ENCODE results near the gene AKT3. TPM values are rescaled to one million over a fixed set of nuclear protein-coding genes. Genes with fewer than 3 reads are reported as not detected.

AKT3 gene
- total RNA-seq, 1 donor from 2014 or later = 27.8 TPM

GRCh38 chr1:243735457-243735856, 114.6 kb downstream of the AKT3 start:
- intact Hi-C loops (cut with micrococcal nuclease) = no loop called here

- intact Hi-C loops (cut with micrococcal nuclease) = no loop called here
Observed at GRCh38 chr1:243734308-243734695, 115.7 kb downstream of the AKT3 start.

DNA sequence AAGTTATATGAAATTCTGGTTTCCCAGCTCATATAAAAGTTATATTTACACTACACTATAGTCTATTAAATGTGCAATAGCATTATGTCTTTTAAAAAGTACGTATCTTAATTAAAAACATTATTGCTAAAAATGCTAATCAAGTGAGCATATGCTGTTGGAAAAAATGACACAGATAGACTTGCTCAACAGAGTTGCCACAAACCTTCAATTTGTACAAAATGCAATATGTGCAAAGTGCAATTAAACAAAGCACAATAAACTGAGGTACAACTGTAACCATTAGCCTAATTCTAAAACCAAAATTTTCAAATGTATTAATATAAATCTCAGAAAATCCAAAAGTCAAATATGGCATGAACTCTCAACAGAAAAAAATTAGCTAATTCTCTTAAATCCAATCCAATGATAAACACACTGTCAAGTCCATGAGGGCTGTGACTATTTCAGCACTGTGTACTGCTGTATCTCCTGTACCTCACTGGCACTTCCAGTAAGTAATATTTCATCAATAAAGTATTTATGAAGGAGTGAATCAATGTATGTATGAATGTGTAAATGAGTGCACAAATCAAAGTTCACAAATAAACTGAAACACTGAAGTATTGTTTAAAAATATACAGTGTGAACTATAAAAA, 116.3 kb downstream of the AKT3 start:
- intact Hi-C loops (cut with micrococcal nuclease) = no loop called here

DNA sequence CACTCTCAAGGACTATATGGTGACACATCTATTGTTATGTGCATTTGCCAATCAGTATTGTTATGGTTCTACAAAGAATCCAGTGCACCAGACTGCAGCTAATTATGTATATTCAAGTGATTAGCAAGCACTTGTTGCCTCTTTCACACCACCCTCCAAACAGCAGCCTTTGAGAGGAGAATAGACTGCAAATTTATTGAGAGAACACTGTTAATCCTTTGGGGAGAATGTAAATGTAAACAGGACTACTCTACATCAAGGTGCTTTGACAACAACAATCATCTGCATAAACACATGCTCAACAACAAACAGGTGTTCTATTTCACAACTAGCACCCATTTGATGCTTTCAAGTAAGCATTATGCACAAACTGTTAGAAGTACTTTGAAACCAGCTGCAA, 117.4 kb downstream of the AKT3 start:
- intact Hi-C loops (cut with micrococcal nuclease) = no loop called here

- intact Hi-C loops (cut with micrococcal nuclease) = no loop called here
Observed at GRCh38 chr1:243731974-243732625, 117.9 kb downstream of the AKT3 start.

GRCh38 chr1:243731301-243731891, 118.6 kb downstream of the AKT3 start:
- intact Hi-C loops (cut with micrococcal nuclease) = no loop called here

GRCh38 chr1:243730487-243731150, 119.4 kb downstream of the AKT3 start:
- intact Hi-C loops (cut with micrococcal nuclease) = no loop called here

DNA sequence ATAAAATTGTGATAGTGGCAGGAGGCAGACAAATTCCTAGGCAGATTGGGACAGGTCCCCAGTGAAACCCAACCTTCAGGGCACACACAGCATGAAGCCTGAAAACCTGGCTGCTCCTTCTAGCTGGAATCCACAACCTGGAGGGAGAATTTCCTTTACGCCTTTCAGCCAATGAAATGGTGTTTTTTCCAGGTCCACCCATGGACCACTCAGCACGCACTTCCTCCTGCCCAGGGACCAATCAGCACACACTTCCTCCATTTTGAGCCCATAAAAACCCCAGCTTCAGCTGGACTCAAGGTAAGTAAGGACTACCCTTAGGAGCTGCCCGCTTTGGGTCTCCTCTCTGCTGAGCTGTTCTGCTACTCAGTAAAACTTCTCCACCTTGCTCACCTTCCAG, 120.1 kb downstream of the AKT3 start:
- intact Hi-C loops (cut with micrococcal nuclease) = no loop called here

DNA sequence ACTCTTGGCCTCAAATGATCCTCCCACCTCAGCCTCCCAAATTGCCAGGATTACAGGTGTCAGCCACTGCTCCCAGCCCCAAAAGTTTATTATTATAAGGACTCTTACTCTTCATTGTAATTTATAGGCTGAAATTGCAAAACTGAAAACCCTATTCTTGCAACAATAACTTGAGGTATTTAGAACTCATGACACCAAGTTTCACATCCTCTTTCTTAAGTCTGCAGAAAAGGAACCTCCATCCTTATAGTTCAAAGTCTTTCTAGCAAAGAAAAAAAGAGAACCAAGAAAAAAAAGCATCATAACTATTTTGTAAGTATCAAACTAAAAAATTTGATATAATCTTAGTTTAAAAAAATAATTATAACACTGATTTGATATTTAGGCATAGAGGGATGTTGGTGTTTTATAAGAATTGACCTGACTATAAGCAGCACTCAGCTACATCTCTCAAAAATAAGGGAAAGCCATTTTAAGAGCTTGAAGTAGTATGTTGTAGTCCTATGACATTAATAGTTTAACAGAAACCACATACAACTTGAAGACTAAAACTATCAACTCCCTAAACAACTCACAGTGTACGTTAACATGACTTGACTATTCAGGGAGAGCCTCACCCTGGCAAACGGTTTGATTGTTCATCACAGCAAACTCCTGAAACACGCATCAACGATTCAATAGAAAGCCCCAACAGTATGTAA, 122.4 kb downstream of the AKT3 start:
- intact Hi-C loops (cut with micrococcal nuclease) = no loop called here

DNA sequence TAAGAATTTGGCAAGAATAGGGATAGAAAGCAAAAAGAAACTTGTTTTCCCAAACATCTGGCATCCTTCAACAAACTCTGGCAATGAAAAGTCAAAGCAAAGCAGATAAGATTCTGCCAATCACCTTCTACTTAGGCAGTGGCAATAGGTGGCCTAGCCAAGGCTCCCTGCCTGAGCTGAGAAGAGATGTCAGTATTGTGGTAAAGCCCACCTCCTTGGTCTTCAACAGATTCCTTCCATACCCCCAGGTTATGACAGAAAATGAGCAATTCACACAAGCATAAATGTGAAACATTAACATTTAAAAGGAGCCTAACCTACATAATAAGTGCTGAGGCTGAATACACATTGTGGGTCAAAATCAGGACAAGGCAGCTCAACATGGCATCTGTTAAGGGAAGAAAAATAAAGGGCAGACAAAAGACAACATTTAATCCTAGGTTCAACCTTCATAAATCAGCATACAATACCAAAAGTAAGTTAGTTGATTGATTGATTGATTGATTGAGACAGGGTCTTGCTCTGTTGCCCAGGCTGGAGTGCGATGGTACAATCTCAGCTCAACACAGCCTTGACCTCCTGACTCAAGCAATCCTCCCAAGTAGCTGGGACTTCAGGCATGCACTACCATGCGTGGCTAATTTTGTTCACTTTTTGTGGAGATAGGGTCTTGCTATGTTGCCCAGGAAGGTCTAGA, 123.1 kb downstream of the AKT3 start:
- intact Hi-C loops (cut with micrococcal nuclease) = no loop called here

GRCh38 chr1:243725846-243726245, 124.2 kb downstream of the AKT3 start:
- intact Hi-C loops (cut with micrococcal nuclease) = no loop called here

GRCh38 chr1:243725075-243725474, 125.0 kb downstream of the AKT3 start:
- intact Hi-C loops (cut with micrococcal nuclease) = no loop called here

DNA sequence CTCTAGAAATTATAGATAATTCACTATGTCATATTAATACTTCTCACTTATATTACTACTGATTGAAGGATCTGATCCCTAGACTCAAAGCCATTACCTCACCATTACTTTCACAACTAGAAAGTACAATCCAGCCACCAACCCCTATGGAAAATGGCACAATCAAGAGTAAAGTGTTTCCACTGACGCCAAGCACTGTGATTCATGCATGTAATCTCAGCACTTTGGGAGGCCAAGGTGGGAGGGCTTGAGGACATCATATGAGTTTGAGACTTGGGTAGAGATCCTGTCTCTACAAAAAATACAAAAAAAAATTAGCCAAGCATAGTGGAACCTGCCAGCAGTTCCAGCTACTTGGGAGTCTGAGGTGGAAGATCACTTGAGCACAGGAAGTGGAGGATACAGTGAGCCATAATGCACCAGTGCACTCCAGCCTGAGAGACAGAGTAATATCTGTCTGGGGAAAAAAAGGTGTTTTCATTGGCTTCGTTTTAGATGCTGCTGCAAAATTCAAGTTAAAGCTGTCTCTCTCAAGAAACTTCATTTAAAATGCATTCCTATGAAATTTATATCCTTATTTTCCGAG, 126.5 kb downstream of the AKT3 start:
- intact Hi-C loops (cut with micrococcal nuclease) = no loop called here

GRCh38 chr1:243723050-243723449, 127.0 kb downstream of the AKT3 start:
- intact Hi-C loops (cut with micrococcal nuclease) = no loop called here

DNA sequence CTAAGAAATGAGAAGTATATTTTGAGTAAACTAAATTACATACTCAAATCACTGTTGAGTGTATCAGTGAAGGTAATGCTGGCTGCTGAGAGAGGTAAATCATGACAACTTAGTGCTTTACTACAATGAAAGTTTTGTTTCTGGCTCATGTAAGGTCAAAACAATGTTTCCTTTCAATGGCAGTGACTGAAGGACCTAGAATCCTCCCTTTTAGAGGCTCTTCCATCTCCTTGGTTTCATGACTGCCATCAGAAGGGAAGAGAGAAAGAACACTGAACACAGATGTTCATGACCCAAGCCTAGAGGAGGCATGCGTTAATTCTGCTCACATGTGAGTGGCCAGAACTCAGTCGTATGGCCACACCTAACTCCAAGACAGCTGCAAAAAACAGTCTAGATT, 130.6 kb downstream of the AKT3 start:
- intact Hi-C loops (cut with micrococcal nuclease) = no loop called here

DNA sequence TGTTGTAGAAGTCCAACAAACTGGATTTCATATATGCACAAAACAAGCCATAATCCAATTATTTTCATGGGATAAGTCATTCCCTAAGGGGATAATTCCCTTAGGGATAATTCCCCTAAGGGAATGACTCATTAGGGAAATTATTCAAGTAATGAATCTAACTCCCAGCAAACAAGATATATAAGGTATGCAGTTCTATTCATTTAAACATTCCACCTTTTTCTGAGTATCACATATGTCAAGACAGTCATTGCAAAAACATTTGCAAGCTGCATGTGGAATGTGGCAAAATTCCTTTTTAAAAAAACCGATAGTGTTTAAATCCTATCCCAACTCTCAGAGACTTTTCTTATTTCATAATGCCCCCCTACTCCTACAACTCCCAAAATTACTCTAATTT, 131.2 kb downstream of the AKT3 start:
- intact Hi-C loops (cut with micrococcal nuclease) = no loop called here

GRCh38 chr1:243718022-243718421, 132.0 kb downstream of the AKT3 start:
- intact Hi-C loops (cut with micrococcal nuclease) = no loop called here

DNA sequence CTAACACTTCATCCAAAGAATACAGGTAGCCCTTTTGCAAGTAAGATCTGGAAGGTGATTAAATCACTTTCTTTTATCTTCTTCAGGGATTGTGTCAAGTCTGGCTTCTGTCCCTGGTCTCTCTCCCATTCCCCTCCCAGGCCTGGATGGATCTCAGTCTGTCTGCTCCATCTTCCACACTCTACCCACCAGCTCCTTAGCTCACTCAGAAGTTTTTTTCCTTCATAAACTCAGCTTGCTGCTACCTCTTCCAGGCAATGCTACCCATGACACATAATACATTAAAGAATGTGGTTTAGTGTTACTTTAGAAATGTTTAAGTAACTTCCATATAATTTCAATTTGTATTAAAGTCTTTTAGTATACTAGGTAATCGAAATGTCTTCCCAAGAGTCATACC, 133.1 kb downstream of the AKT3 start:
- intact Hi-C loops (cut with micrococcal nuclease) = no loop called here

- intact Hi-C loops (cut with micrococcal nuclease) = no loop called here
Observed at GRCh38 chr1:243715285-243715684, 134.8 kb downstream of the AKT3 start.

- intact Hi-C loops (cut with micrococcal nuclease) = no loop called here
Observed at GRCh38 chr1:243713470-243714186, 136.4 kb downstream of the AKT3 start.

Data from T-helper 1 cell treated with Interleukin-12 subunit alpha and Interleukin-12 subunit beta and Interleukin-4 antibody, amounts not matched to agents 30 ng/mL and 1 ng/mL, for 36 hours (primary cell).